CD4-positive, alpha-beta T cell treated with Interleukin-21 for 1 hour (primary cell): ENCODE data around the gene EPB41L4B.
"Not testable (repeated sequence)": the region's sequence is repeated elsewhere in the genome, so short reads cannot be mapped to it uniquely, and the experiment has no call there.

ENCODE experiments used
- DNase-seq: peaks from one replicate; pipeline ENCODE4 v3.0.0-alpha.2; 2020

Gene EPB41L4B

DNA sequence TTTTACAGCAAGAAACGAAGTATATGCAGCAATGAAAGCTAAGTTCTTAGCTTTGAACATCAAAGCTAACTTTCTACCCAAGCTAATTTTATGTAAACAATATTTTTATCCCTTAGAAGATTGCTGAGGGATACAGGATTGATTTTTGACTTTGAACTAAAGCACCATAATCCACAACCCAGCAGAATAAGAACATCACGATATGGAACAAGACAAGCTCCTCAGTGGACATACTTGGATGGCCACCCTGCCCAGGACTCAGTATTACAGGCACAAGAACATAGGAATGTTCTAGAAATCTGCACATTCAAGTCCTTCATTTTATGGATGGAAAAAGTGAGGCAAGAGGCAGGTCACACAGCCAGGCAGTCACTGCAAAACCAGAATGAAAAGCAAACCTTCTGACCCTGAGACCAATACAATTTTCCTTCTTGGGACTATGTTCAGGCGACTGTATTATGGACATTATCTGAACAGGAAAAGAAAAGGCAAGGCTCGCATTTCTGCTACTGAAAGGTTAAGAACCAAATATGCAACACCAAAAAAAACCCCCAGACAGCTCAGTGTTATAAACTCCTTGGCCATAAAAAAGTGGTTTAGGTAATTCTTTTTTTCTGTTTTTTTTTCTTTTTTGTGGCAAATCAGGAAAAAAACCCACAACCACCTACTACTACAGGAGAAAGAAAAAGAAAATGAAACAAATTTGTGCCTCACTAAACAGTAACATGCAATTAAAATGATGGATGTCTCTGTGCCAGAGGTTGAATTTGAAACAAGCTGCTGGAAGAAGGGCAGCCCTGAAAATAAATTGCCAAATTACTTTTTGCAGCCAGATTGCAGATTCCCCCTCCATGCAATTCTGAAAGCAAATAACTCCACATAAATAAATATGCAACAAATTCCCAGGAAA lies 25.4 kb downstream of the EPB41L4B start:
- no peak for DNase-seq

DNA sequence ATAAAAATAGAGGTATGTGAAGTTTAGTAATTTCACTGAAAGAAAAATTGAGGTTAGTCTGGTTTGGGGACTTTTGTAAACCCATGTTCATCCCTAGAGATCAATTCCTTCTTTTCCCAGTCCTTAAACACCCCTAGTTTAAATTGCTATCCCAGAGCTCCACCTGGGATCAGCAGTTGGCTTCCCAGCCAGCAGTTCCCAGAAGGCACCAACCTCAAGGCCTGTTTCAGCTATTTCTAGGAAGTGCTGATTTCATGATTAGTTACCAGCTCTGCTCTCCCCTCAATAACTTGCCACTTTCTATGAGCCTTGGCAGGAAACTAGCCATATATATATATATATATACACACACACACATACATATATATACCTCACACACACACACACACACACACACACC lies 30.5 kb downstream of the EPB41L4B start:
- no peak for DNase-seq

DNA sequence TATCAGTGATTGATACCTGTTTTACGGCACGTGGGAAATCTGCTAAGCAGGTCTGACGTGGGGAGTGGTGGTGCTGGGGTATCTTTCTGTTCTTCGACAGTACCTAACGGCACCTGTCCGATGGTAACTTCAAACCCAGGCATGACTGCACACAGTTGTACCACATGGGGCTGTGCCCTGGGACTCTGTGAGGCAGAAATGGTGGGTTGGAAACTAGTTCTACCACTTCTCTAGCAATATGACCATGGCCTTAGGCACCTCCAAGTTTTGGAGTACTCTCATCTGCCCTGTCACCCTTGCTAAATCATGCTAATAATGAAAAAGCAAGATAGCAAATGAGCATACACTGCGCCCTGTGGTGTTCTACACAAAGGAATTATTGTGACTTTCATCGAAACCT lies 30.9 kb downstream of the EPB41L4B start:
- DNase-seq = no peak

DNA sequence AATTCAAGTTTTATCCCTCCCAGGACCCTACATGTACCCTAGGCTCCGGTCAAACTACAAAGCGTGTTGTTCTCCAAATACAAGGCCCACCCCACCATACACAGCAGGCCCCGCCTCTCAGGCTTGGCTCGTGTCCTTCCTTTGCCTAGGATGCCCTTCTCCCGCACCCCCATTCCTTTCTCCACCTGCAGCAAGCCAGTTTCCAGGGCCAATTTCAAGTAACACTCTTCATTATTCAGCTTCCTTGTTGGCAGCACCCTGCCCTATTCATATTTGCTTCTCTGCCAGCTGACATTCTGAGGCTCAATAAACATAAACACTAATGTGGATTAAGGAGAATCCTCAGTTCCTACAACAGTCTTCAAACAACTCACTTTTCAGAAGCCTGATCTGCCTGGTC lies 31.7 kb downstream of the EPB41L4B start:
- no peak for DNase-seq

DNA sequence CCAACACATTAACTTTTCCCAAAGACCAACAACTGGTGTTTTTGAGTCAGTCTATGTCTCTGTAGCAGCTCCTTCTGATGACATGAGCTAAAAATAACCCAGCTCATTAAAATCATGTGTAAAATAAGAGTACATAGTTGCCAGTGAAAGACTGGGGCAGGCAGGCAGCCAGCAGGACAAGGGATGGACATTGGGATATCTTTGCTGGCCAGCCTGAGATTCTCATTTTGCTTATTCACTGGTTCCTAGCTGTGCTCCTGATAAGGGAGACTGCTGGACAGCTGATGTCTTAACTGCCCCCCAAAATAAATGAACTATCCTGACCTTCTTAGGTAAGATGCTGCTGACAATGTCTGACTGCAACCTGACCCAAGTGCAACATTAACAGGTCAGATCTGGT lies 33.9 kb downstream of the EPB41L4B start:
- no peak for DNase-seq

DNA sequence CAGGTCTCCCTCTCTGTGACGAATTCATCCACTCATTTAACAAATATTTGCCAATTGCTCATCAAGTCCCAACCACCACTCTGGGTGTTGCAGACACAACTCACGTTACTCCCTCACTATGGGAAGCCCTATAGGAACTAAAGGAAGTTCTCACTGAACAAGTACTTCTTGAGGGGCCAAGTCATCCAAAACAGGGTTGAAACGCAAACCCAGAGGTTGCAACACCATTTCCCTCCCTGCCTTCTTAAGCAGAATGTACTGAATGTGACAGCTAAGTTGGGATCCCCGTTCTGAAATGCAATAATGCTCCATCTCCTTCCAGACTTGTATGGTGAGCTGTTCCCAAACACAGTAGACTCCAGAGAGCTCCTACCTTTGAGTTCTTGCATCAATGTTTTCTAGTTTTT lies 34.3 kb downstream of the EPB41L4B start:
- no peak for DNase-seq

DNA sequence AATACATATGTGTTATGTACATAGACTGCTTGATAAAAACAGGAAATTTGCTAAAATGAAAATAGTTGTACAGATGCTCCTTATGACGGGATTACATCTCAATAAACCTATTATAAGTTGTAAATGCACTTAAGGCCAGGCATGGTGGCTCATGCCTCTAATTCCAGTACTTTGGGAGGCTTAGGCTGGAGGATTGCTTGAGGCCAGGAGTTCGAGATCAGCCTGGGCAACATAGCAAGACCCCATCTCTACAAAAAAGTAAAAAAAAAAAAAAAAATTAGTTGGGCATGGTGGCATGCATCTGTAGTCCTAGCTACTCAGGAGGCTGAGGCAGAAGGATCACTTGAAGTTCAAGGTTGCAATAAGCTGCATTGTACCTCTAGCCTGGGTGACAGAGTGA lies 37.2 kb downstream of the EPB41L4B start:
- not testable (repeated sequence) for DNase-seq

DNA sequence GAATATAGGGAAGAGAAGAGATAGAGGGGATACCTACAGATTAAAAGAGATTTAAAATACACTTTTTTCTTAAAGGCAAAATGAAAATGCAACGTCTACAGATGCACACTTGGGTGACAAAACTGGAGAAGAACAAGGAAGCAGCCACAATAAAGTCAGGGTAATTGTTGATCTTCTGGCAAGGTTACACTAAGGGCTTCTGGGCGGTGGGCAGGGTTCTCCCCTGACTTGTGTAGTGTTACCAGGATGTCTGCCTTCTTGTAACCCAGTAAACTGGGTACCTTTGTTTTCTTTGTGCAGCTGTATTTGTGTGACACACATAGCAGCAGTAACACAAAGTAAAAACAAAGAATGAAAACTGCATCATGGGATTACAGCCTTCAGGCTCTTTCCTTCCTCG lies 37.8 kb downstream of the EPB41L4B start:
- no peak for DNase-seq

DNA sequence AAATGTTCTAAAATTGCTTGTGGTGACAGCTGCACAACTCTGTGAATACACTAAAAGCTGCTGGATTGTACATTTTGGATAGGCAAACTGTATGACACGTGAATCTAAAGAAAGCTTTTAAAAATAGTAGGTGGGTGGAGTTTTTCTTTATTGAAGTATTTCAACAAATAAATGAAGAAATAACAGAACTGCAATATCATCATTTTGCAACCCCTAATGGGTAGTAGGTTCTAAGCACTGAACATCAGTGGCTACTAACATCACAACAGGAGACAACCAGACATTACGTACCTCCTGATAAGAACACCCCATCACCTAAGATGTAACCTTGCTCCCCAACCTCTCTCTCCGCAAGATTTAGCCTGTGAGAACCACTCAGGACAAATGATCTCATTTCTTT lies 38.6 kb downstream of the EPB41L4B start:
- no peak for DNase-seq

DNA sequence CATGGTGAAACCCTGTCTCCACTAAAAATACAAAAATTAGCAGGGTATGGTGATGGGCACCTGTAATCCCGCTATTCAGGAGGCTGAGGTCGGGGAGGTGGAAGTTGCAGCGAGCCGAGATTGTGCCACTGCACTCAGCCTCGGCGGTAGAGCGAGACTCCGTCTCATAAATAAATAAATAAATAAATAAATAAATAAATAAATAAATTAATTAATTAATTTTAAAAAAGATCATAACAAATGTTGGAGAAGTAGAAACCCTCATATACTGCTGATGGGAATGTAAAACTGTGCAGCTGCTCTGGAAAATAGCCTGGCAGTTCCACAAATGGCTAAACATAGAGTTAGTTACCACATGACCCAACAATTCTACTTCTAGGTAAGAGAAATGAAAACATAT lies 39.3 kb downstream of the EPB41L4B start:
- DNase-seq = no peak

DNA sequence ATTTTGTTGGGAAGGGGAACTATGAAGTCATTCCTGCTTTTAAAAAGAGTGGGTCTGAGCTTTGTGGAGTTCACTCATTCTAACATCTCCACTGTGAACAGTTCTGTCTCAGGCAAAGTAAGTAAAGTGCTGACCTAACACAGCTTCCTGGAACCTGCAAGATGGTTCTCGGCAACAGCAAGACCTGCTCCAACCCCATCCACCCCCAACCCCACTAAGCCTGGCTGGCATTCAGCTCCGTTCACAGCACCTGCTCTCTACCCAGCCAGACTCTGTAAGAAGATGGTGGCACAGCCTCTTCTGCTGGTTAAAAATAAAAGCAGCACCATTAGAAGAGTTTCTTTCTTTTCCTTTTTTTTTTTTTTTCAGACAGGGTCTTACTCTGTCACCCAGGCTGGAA lies 42.0 kb downstream of the EPB41L4B start:
- DNase-seq = no peak

DNA sequence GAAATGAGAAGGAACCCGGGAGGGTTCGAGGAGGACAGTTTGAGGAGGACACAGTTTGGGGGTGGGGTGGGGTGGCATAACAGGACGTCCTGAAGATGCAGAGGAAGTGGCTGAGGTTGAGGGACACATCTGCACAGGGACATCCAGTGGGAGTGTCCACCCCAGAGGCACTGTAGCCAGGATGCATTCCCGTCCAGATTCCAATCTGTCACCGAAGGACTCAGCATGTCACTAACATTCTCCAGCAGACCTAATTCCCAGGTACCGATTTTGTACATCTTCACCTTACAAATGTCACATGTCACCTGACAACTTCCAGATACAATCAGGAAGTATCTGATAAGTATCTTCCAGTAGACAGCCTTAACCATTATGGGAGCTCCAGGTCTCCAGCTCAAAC lies 42.6 kb downstream of the EPB41L4B start:
- DNase-seq = no peak

DNA sequence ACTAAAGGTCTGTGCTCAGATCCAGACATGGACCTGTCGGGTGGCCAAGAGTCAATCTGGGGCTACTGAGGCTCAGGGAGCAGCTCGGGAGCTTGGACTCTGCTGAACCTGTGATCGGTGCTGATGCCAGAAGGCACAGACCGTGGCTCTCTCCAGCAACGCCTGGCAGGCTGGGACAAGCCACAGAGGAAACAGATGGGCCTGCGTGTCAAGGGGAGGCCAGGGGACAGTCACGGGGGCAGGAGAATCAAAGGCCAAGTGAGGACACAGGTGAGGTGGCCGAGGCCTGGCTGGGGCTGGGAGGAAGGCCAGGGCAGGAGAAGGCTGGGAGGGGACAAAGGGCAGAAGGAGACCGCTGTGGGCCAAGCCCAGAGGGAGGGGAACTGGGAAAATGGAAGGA lies 43.4 kb downstream of the EPB41L4B start:
- DNase-seq = no peak

DNA sequence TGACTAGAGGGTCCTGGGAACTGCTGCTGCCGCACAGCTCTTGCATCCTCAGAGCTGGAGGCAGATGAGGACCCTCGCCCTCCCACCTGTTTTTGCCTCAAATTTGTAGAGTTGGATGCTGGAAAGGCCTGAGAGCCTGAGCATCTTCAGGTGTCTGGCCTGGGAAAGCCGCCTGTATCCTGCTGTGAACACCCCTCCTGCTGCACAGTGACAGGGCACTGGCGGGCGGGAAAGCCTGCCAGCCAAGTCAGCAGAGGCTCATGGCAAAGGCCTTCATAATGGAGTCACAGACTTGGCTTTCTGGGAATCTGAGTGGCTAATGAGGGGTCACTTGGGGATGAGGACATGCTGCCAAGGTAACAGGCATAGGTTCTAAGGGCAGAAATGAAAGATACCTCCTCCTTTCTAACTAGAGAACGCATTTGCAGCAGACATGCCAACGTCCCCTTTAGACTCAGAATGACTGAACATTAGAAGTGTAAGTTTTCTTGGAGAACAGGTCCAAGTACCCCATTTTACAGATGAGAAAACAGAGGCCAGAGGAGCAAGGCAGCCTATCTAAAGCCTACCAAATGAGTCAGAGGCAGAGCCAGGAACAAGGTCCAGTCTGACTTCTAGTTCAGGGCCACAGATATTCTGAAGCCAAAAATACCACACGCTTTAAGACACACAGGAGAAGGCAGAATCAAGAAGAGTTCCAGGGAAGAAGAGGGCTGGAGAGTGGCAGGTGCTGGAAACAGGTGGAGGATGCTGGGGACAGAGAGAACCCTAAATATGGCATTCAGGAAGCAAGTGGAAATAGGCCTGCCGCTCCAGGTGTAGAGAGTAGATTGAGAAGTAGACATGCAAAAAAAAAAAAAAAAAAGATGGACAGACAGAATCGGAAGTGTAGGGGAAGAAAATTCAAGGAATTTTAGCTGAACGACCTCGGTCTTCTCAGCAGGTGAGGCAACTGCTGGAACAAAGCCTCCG lies 44.1 kb downstream of the EPB41L4B start:
- DNase-seq = no peak

DNA sequence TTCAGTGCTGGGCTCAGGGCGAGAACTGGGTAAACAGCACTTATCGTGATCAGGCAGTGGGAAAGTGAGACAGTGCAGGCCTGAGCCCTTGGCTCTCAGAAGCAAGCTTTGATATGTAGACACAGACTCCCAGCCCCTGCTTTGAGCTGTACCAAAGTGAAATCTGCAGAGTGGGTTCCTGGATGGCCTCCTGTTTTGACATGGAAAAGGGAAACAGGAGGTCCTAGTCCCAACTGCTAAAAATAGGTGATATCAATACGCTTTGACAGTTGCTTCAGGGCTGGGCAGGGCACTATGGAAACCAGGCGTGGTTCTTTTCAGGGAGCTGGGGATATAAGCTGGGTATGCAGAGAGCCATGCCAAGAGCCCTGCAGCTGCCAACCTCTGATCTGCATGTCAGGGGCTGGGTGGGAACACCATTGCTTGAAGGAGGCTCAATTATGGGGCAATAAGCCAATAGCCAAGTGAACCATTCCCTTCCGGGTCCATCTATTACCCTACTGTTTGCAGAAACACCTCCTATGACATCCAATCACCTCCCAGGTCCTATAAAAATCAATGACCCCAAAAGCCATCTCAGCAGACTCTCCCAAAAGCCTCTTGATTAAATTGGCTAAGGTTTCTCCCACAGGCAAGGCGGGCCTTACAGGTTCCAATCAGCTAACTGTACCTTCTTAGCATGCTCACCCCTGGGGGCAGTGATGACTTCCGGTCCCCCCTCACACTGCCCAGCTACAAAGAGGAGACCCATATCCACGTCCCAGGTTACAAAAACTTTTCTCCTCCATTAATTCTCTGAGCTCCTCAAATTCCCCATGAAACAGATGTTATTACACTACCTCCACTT lies 45.8 kb downstream of the EPB41L4B start:
- DNase-seq = no peak

DNA sequence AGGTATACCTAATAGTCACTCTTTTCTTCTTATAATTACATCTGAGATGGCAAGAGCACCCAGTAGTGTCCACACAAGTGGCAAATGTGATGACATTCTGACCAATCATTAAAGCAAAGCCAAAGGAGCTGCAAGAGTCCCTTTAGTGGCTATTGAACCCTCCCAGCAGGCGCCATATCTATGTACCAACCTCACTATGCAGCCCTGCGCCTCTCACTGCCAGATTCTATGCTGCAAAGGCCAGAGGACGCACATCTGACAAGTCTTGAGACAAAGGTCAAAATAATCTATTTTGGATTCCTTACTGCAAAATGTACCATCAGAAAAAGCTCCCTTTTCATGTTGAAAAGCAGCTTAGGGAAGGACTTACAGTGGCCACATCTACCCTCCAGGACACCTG lies 47.0 kb downstream of the EPB41L4B start:
- no peak for DNase-seq

DNA sequence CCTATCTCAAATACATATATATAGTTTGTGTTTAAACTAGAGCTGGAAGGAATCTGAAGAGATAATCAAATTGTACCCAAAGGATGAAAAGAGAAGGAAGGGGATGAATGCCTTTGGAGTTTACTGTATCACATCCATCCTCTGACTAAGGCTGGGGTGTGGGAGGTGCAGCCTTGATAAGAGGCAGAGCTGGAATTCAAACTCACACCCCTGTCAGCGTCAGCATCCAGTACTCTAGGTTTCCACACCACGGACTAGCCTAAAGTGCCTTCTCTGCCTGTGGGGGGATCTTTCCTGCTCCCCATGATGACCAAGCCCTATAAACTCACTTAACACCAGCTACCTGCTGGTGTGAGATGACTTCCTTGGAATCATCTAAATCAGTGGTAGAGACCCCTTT lies 48.1 kb downstream of the EPB41L4B start:
- DNase-seq = no peak

DNA sequence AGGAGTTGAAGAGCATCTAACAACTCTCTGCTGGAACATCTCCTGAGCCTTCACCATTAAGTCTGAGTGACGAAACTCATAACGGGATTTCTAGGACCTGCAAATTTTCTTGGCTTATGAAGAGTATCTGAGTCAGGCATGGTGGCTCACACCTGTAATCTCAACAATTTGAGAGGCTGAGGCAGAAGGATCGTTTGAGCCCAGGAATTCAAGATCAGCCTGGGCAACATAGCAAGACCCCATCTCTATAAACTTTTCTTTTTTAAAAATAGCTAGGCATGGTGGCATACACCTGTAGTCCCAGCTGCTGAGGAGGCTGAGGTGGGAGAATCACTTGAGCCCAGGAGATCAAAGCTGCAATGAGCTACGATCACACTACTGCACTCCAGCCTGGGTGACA lies 48.8 kb downstream of the EPB41L4B start:
- DNase-seq = no peak

DNA sequence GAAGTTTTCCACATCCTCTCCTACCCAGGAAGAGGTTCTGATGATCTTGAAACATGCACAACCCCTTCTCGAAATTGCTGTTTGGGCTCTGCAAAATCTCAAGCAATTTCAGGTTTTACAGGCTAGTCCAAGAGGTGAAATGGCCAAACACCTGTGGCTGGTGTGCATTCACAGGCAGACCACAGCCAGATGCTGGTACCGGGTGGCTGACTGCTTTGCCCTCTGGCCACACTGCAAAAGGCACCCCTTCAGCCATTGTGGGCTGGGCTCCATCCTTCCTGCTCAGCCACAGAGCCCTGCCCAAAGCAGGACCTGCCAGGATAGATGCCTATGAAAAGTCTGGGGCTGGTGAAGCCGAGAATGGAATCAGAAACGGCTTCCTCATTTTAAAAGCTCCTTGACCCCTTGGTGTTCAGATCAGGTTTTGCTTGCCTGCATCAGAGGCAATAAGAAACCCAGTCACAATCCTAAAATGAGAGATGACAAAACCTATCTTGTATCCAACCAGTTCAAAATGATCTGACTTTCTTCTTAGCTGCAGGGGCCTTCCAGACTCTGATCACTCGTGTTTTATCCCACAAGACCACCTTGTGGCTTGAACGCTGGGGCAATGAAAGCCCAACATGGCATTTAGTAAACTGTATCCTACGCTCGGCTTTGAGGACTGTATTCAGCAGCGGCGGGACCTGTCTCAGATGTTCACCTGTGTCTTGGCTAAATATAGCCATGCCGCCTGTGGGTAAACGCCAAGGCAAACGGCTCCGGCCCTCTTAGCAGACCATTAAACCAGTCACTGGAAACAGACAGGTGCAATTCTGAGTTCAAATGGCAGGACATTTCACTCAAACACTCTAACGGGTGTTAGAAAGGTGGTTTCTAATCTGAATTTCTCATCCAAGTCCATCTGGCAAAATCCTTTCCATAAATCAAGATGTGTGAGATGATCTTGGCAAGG lies 49.6 kb downstream of the EPB41L4B start:
- no peak for DNase-seq

DNA sequence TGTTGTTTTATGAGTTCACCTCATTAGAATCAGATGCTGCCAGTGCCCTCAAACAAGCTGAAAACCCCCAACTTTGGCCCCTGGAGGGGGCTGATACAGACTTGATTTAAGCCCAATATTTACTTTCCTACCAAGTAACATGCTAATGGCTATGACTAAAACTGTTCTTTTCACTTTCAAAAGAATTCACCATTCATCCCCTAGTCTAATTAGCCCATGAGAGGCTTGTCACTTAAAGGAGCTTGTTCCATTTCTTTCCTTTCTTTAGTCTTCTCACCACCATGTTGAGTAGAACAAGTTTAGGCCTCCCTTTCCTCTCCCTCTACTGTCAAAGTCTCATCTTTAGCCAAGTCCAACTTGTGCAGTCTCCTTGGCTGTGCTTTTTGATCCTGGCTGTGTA lies 50.4 kb downstream of the EPB41L4B start:
- no peak for DNase-seq

DNA sequence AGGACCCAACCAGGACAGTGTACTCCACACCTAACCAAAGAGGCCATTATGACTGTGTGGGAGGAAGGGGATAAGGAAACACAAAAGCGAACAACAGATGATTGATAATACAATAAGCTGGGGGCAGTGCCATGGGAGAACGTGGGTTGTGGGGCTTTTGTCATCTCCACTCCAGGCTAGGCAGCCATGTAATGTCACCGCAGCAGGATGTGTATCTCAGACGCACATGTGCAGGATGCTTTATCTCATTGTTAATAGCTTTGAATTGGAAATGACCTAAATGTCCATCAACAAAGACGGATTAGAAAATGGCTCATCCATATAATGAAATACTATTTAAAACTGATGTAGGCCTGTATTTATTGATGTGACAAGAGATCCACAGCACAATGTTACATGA lies 51.0 kb downstream of the EPB41L4B start:
- no peak for DNase-seq

DNA sequence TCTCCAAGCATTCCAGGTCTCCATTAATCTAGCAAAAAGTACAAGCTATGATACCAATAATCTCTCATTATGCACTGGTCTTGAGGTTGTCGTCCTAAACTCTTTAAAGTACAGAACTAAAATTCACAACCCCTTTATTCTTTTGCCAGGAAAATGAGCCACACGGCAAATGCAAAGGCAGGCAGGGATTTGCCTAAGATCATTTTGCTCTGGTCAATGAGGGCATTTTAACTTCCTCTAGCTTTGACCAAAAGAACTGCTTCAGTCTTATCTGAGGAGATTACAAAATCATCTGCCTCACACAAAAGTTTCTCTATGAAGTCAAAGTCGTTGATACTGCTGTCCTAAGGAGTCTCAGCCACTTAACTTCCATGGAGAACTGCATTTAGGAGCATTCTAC lies 51.8 kb downstream of the EPB41L4B start:
- no peak for DNase-seq
